ENCODE results near the gene PTGR2.

The PTGR2 gene

GRCh38 chr14:73814153-73814552, 37.5 kb upstream of the PTGR2 start:
- no peak for DNase-seq (ENCODE audit: low spot score)
- TF ChIP-seq CTCF (IDR thresholded peaks at IDR 0.05; ENCODE audit: extremely low read depth, missing control alignments): no peak

- no peak for DNase-seq (ENCODE audit: low spot score)
- no peak for TF ChIP-seq CTCF (IDR thresholded peaks at IDR 0.05; ENCODE audit: extremely low read depth, missing control alignments)
Measured at GRCh38 chr14:73815849-73816248, 35.8 kb upstream of the PTGR2 start.

DNA sequence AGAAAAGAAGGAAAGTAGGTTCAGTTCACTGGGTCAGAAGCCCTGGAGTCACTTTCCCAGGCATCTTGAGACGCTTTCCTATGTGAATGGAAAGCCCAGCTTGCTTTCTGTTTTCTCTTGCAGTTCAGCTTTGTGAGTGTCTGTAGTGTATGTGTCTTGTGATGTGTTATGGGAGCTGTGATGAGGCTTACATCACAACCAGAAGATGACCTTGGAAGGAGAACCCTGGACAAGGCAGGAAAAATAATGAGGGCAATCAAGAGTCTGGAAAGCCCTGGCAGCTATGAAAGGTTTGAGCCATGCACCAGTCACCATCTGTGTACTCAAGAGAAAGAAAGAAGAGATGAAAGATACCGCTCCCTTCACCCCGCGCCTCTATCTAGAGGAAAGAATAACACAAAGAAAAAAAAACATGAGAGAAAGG, 35.2 kb upstream of the PTGR2 start:
- no peak for DNase-seq (ENCODE audit: low spot score)
- no peak for TF ChIP-seq CTCF (IDR thresholded peaks at IDR 0.05; ENCODE audit: extremely low read depth, missing control alignments)

GRCh38 chr14:73817020-73817655, 34.5 kb upstream of the PTGR2 start:
- no peak for TF ChIP-seq CTCF (IDR thresholded peaks at IDR 0.05; ENCODE audit: extremely low read depth, missing control alignments)
- DNase-seq (ENCODE audit: low spot score): no peak

DNA sequence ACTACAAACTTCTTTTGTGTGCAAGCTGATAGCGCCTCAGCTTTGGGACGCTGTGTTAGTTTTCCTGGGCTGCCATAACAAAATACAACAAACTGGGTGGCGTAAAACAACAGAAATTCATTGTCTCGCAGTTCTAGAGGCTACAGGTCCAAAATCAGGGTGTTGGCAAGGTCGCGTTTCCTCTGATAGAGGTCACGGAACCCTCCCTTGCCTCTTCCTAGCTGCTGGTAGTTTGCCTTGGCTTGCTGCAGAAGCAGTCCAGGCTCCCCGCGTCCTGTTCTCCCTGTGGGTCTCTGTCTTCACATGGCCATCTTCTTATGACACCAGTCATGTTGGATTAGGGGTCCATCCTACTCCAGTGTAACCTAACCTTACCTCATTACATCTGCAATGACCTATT, 32.8 kb upstream of the PTGR2 start:
- DNase-seq (ENCODE audit: low spot score): no peak
- TF ChIP-seq CTCF (IDR thresholded peaks at IDR 0.05; ENCODE audit: extremely low read depth, missing control alignments): no peak

GRCh38 chr14:73820631-73821030, 31.0 kb upstream of the PTGR2 start:
- DNase-seq (ENCODE audit: low spot score): no peak
- no peak for TF ChIP-seq CTCF (IDR thresholded peaks at IDR 0.05; ENCODE audit: extremely low read depth, missing control alignments)

DNA sequence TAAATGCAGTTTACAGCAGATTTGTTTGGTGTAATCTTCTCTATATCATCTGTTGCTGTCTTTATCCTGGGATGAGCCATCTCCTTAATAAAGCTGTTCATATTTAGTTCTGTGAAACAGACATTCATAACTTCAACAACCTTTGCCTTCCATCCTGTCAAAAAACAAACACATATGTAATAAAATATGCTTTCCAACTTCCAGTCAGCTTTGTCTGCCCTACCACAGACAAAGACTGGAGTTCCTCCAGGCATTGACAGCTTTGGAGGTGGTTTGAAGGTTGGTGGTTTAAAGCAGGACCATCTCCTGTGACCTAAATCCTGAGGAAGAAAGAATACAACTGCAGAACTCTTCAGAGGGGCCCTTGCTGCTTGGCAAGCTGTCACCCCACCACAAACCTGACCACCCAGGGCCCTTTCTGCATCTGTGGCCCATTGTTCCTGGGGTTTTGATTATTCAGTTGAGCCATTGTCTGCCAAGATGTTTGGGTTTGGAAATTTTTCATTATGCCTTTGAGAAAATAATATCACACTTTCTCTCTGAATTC, 28.2 kb upstream of the PTGR2 start:
- DNase-seq (ENCODE audit: low spot score): no peak
- no peak for TF ChIP-seq CTCF (IDR thresholded peaks at IDR 0.05; ENCODE audit: extremely low read depth, missing control alignments)
